NCI-H69 (cell line): ENCODE results near the gene GIMAP6.
"Not testable (repeated sequence)": the region's sequence is repeated elsewhere in the genome, so short reads cannot be mapped to it uniquely, and the experiment has no call there.

Experiments
- DNase-seq: peaks from one replicate; lab custom pipeline; 2025; lab: John Stamatoyannopoulos, UW

The GIMAP6 gene

DNA sequence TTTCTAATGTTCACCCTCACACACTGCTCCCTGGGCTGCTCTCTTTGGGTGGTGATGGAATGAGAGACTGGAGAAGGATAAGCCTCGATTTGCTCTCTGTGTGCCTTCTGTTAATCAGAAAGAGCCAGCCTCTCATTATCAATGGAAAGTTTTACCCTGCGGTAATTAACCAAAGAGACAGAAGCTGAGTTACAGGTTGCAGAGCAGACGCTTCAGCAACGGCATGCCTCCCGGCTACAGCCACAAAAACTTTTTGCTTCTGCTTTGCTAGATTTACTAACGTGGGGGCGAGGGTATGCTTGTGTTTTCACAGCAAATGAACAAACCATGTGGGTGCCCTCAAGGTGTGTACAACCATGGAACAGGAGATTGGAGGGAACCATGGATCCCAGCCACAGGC lies 47.0 kb downstream of the GIMAP6 start:
- DNase-seq: no peak

DNA sequence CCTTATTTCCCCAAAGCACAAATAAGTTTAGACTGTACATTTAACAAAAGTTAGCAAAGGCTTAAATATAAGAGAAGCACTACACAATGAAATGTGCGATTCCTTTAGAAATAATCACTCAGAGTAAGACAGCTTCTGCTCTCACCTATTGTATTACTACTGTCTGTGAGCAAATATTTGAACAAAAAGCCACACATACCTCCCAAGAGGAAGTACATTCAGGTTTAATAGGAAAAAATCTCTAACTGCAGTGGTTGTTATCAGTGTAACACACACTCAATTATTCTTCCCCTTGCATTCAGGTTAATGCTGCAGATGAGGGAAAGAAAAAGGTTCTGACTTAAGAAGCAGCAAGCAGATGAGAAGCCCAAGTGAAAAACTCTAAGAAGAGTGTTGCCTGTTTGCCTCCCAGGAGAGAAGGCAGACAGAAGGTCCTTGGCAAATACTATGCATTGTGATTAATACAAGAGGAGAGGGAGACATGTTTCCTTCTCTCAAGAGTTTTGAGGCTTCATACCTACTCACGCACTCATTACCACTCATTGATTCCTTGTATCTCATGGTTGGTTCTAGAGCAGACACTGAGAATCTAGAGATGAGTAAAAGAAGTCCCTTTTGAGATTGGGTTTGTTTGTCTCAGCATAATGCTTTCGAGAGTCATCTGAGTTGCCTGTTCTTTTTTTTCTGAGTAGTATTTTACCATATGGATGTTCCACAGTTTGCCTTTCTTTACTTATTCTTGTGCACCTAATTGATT lies 51.4 kb downstream of the GIMAP6 start:
- no peak for DNase-seq

DNA sequence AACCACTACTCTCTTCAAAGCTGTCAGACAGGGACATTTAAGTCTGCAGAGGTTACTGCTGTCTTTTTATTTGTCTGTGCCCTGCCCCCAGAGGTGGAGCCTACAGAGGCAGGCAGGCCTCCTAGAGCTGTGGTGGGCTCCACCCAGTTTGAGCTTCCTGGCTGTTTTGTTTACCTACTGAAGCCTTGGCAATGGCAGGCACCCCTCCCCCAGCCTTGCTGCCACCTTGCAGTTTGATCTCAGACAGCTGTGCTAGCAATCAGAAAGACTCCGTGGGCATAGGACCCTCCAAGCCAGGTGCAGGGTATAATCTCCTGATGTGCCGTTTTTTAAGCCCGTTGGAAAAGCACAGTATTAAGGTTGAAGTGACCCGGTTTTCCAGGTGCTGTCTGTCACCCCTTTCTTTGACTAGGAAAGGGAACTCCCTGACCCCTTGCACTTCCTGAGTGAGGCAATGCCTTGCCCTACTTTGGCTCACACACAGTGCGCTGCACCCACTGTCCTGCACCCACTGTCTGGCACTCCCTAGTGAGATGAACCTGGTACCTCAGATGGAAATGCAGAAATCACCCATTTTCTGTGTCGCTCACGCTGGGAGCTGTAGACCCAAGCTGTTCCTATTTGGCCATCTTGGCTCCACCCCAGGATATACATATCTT lies 52.1 kb downstream of the GIMAP6 start:
- not testable (repeated sequence) for DNase-seq
